CD4-positive, alpha-beta T cell (primary cell): Measurements from ENCODE around the gene JPH4. TPM values are rescaled to one million over a fixed set of nuclear protein-coding genes. Genes with fewer than 3 reads are reported as not detected.

Experiments
- ATAC-seq: fragments of 200-7000 bp; cut with Tn5 transposase; one replicate; pipeline ENCODE4 v1.10.0; 2022; ENCODE audit warnings: mild to moderate bottlenecking; ENCODE audit not compliant: poor library complexity
- CTCF ChIA-PET: fragments of 350-600 bp; sonication (Branson Sonifier 250); formaldehyde crosslinking; loops from one replicate; lab custom pipeline; 2021; ENCODE audit warnings: antibody characterized with exemption, inconsistent platforms; lab: Charles Lee
- POLR2A ChIA-PET: fragments of 350-600 bp; sonication (Branson Sonifier 250); formaldehyde crosslinking; loops from one replicate; lab custom pipeline; 2021; ENCODE audit warnings: antibody characterized with exemption, inconsistent platforms; lab: Charles Lee
- DNase-seq, 14 experiments: peaks; one replicate each; pipeline ENCODE4 v3.0.0-alpha.2; 2013 to 2020; ENCODE audit warnings: mixed read lengths in 2 of 14
- H3K27ac ChIP-seq, 2 donors: one replicate each; pipeline versions ENCODE4 v1.5.1 to v1.7.0; 2013; ENCODE audit warnings: low read length in 2 of 2, low read depth in 1 of 2, mild to moderate bottlenecking in 1 of 2
- H3K27me3 ChIP-seq, 2 experiments: 1 replicate in 1 of 2; 2 replicates in 1 of 2; pipeline versions ENCODE4 v1.6.1 to v1.7.0; 2013; ENCODE audit warnings: low read length in 2 of 2, control low read depth in 1 of 2, mild to moderate bottlenecking in 1 of 2, moderate library complexity in 1 of 2; ENCODE audit not compliant: insufficient read depth in 2 of 2, control insufficient read depth in 1 of 2
- H3K36me3 ChIP-seq: one replicate; pipeline ENCODE4 v1.6.1; 2013; ENCODE audit warnings: low read length, control low read depth; ENCODE audit not compliant: insufficient read depth
- H3K4me1 ChIP-seq: one replicate; pipeline ENCODE4 v1.6.1; 2013; ENCODE audit warnings: low read length, control low read depth; ENCODE audit not compliant: insufficient read depth
- H3K4me3 ChIP-seq: one replicate; pipeline ENCODE4 v1.5.1; 2013; ENCODE audit warnings: mild to moderate bottlenecking, low read length, moderate library complexity
- H3K9me3 ChIP-seq, 2 experiments: 1 replicate in 1 of 2; 2 replicates in 1 of 2; pipeline versions ENCODE4 v1.6.1 to v1.7.0; 2013; ENCODE audit warnings: low read length in 2 of 2, mild to moderate bottlenecking in 2 of 2, control low read depth in 1 of 2, moderate library complexity in 1 of 2; ENCODE audit not compliant: control insufficient read depth in 1 of 2, insufficient read depth in 1 of 2
- H3K27ac Mint-ChIP-seq: one replicate; pipeline ENCODE4 v1.8.0; 2020; ENCODE audit warnings: mixed read lengths
- H3K27me3 Mint-ChIP-seq: one replicate; pipeline ENCODE4 v1.8.0; 2021; ENCODE audit warnings: mixed read lengths
- H3K36me3 Mint-ChIP-seq: one replicate; pipeline ENCODE4 v1.8.0; 2021; ENCODE audit warnings: low read depth, mixed read lengths
- H3K4me1 Mint-ChIP-seq: one replicate; pipeline ENCODE4 v1.8.0; 2021; ENCODE audit warnings: low read depth, mixed read lengths
- H3K4me3 Mint-ChIP-seq: one replicate; pipeline ENCODE4 v1.8.0; 2020; ENCODE audit warnings: mild to moderate bottlenecking, mixed read lengths
- H3K9me3 Mint-ChIP-seq: one replicate; pipeline ENCODE4 v1.8.0; 2020; ENCODE audit warnings: mixed read lengths
- CTCF ChIP-seq: fragments of 200-600 bp; IDR thresholded peaks from one replicate; pipeline ENCODE4 v1.8.0; 2022; ENCODE audit warnings: antibody characterized with exemption, mild to moderate bottlenecking
- intact Hi-C, 2 experiments: fragments of 100-400 bp; cut with DNase I in 1 of 2; cut with micrococcal nuclease in 1 of 2; formaldehyde crosslinking; loops; one replicate each; pipeline versions ENCODE4 v1.15.1 to v1.9.0; 2023 to 2025; cut with DNase I, micrococcal nuclease
- total RNA-seq, 174 experiments: library from RNA in 2 of 174; stranded (reverse) in 2 of 174; gene quantifications; one replicate each; pipeline ENCODE4 v1.2.3 and lab custom pipeline; 2021 to 2026

Gene JPH4
- total RNA-seq, 2 experiments from 2014 or later: not detected

- ChIA-PET CTCF (no interaction called here), POLR2A (no interaction called here)
- ATAC-seq: no peak
- peaks cover 1% of the 10 kb centered on the region for H3K27me3 Mint-ChIP-seq
- DNase-seq: no peak
- no peaks in the 10 kb centered on the region for H3K4me1 Mint-ChIP-seq
- no peaks in the 10 kb centered on the region for H3K36me3 Mint-ChIP-seq
- peaks cover 6% of the 10 kb centered on the region for H3K9me3 Mint-ChIP-seq
- Histone ChIP-seq H3K4me1 (no peaks in the 10 kb centered on the region), H3K4me3 (no peak overlapping the region), H3K9me3 (peaks cover 4 to 15% of the 10 kb centered on the region in 2 experiments), H3K27me3 (no peaks in the 10 kb centered on the region), H3K36me3 (no peaks in the 10 kb centered on the region), H3K27ac (no peak overlapping the region)
- no peak overlapping the region for H3K4me3 Mint-ChIP-seq
- H3K27ac Mint-ChIP-seq: no peak overlapping the region
- intact Hi-C loops: no loop called here
- TF ChIP-seq CTCF: no peak
These were observed 46.3 kb upstream of the JPH4 start for GRCh38 chr14:23624830-23625404.

DNA sequence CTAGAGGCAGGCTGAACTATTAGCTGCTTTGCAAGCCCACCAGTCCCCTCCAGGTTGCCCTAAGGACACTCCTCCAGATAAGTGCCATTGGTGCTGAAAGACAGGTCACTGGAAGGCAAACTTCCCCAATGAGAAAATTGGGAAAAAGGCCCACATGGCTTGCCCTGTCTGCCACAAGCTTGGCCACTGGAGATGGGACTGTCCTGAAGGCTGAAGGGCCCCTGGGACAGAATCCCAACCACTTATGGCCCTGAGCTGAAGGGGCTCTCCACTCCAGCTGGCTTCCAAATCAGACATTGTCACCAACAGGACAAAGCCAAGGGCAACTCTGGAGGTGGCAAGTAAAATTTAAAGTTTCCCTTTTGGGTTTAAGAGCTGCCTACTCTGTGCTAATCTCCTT, 45.4 kb upstream of the JPH4 start:
- no peak for DNase-seq
- peaks cover 4 to 15% of the 10 kb centered on the region in 2 experiments for H3K9me3 ChIP-seq
- TF ChIP-seq CTCF: no peak
- H3K36me3 ChIP-seq: no peaks in the 10 kb centered on the region
- H3K9me3 Mint-ChIP-seq: peaks cover 6% of the 10 kb centered on the region
- H3K36me3 Mint-ChIP-seq: no peaks in the 10 kb centered on the region
- H3K4me3 Mint-ChIP-seq: no peak overlapping the region
- no peaks in the 10 kb centered on the region for H3K4me1 Mint-ChIP-seq
- ATAC-seq: no peak
- no peak overlapping the region for H3K4me3 ChIP-seq
- H3K27me3 Mint-ChIP-seq: peaks cover 11% of the 10 kb centered on the region
- H3K4me1 ChIP-seq: no peaks in the 10 kb centered on the region
- H3K27me3 ChIP-seq: no peaks in the 10 kb centered on the region
- H3K27ac Mint-ChIP-seq: no peak overlapping the region
- intact Hi-C loops: no loop called here
- no peak overlapping the region for H3K27ac ChIP-seq
- ChIA-PET CTCF (no interaction called here), POLR2A (no interaction called here)

DNA sequence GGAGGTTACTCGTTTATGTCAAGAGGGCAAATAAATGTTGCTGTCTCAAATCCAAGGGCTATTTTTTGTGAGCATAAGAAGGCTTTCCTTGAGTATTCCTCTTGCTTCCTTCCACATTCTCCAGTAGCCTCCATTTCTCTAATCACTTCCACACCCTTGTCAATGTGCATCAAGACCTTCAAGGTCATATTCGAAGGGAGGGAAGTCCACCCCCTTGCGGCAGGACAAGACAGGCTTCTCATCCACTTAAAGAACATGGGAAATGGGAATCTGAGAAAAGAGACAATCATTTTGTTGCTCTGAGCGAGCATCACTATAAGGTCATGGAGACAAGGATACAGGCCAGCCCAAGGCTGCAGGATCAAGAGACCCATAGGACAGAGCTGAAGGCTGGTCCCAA, 44.4 kb upstream of the JPH4 start:
- H3K4me3 Mint-ChIP-seq: no peak overlapping the region
- no peak overlapping the region for H3K27ac Mint-ChIP-seq

More for the DNA sequence above, 44.4 kb upstream of the JPH4 start:
- H3K36me3 ChIP-seq: no peaks in the 10 kb centered on the region
- intact Hi-C loops: no loop called here
- H3K9me3 ChIP-seq: peaks cover 4 to 15% of the 10 kb centered on the region in 2 experiments
- no peak overlapping the region for H3K27ac ChIP-seq
- ChIA-PET POLR2A (no interaction called here), CTCF (no interaction called here)
- no peak for DNase-seq
- TF ChIP-seq CTCF: no peak
- no peak overlapping the region for H3K4me3 ChIP-seq
- no peak for ATAC-seq
- peaks cover 14% of the 10 kb centered on the region for H3K27me3 Mint-ChIP-seq
- no peaks in the 10 kb centered on the region for H3K4me1 ChIP-seq
- H3K4me1 Mint-ChIP-seq: no peaks in the 10 kb centered on the region
- no peaks in the 10 kb centered on the region for H3K27me3 ChIP-seq
- H3K36me3 Mint-ChIP-seq: no peaks in the 10 kb centered on the region
- H3K9me3 Mint-ChIP-seq: peaks cover 6% of the 10 kb centered on the region
